GM21786 (cell line): ENCODE results near the gene APOM.

Experiments
- ATAC-seq: cut with Tn5 transposase; IDR thresholded peaks from one replicate; pipeline ENCODE4 v1.9.1; 2021; ENCODE audit not compliant: unreplicated experiment

APOM gene

DNA sequence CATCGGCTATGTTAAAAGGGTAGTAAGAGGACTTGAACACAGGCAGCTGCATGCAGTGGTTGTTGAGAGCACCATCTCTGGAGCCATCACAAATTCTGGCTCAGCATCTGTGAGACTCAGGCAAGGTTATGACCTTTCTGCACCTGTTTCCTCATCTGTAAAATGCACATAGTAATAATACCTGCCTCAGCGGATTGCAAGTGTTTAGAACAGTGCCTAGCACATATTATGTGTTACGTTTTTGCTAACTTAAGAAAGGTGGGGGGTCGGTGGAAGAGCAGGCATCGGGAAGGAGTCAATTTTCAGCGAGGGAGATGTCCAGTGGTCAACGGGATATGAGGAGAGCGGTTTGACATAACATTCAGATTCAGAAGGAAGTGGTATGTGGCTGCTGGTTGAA, 22.3 kb downstream of the APOM start:
- no peak for ATAC-seq

DNA sequence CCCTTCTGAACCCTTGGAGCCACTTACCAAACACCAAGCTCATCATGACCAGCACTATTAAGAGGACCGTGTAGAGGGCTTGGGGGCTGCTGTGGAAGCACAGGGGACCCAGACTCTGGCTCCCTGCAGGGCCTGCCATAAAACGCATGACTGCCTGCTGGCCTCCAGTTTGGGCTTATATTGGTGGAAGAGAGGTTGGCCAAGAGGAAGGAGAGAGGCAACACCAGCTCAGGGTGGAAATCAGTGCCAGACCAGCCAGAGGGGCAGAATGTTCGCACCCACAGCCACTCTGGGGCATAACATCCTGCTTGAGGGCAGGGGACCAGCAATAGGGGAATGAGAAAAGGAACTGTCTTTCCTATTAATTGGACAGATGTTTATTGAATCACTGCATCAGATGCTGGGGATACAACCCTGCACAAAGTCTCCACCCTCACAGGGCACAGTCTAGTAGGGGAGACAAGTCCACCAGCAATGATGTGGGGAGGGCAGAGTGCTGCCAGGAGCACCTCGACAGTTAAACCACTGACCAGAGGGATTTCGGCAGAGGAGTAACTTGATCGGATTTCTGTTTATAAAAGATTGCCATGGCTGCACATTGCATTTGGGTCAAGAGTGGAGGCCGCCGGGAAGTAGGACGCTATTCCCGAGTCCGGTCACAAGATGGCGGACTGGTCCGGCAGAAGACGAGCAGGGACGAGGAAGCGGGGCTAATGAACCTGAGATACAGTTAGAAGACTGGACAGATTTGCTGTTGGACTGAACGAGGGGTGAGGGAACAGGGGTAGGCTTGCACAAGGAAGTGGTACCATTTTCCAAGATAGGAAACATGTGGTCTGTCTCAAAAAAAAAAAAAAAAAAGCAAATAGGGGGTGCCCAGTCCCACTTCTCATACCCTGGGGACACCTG, 24.8 kb downstream of the APOM start, which contains the start of gene LY6G5C:
TSS of gene LY6G5C (minus strand) at position 842 of the 909 bp plus-strand sequence. CDS start at position 148, 694 bp downstream.
- ATAC-seq = no peak

DNA sequence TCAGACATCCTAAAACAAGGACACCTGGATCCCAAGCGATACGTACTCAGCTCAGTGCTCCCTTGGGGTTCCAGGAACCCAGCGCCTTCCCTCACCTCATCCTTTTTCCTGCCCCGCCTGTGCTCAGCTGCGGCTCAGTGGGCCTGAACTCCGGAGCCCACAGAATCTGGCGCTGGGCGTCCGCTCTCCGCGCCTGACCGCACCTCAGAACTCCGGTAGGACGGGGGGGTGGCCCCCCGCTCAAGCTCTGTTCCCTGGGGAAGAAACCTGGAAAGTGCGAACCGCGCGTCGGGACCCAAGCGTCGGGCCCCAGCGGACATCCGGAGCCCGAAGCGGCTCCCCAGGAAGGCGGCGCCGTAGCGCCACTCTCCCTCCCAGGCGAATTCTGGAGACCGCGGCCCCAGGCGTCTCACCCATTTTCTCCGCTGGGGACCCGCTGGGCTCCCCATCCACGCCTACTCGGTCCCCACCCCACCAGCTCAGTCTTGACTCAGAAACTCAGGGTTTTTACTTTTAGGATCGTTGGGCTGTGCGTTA, 25.5 kb downstream of the APOM start:
- ATAC-seq = no peak

GRCh38 chr6:31683591-31683990, 27.9 kb downstream of the APOM start:
- no peak for ATAC-seq

- ATAC-seq = no peak
These were observed 30.8 kb downstream of the APOM start for GRCh38 chr6:31686483-31686882.

DNA sequence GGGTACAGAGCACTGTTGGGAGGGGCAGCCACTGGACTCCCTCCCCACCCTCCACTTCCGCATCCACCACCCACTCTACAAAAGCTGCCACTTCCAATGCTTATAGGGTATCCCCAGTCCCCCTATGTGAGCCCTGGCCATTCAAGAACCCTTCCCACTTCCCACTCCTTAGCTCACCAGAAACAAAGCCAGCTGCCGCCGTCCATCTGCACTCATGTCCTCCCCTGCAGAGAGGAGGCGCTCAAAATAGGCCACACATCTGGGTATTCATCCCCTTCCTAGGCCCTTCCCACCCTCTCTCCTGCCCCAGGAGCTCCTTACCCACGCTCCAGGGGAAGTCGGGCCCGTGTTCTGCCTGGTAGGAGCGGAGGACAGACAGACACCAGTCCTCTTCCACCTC, 31.6 kb downstream of the APOM start:
- ATAC-seq = no peak

GRCh38 chr6:31687860-31688693, 32.4 kb downstream of the APOM start:
- no peak for ATAC-seq

- ATAC-seq = no peak
These were observed 33.8 kb downstream of the APOM start for GRCh38 chr6:31689249-31690110.

DNA sequence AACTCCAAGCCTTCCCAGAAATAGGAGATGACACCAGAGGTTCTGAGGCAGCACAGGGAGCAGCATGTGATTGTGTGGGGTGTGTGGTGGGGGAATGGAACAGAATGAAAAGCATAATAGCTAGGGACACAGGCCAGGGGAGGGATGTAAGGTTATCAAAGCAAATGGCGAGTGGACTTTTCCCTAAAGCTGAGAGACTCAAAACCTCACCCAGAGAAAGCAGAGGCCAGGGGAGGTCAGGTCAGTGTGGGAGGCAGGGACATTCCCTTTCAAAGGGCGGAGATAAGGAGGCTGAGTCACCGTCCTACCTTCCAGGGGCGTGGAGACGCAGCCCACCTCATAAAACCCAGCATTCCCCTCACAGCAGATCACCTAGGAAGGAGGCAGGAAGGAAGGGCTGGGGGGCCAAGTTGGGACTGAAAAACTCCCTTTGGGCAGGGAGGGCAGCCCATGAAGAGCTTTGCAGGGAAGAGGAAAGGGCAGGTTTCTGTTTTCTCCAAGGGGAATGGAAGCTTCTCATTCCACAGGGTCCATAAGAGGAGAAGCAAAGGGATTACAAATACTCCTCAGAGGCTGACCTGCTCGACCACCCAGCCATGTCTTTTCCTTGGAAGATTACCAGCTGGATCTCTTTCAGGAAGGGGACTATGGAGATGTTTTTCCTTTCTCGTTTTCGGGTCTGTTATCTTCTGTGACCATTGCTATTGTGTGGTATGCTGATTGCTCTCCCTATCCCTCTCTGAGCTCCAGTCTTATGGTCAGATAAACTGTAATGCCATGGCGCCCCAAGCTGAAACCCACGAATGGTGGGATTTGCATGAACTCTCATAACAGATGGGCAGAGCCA, 34.8 kb downstream of the APOM start:
- no peak for ATAC-seq

DNA sequence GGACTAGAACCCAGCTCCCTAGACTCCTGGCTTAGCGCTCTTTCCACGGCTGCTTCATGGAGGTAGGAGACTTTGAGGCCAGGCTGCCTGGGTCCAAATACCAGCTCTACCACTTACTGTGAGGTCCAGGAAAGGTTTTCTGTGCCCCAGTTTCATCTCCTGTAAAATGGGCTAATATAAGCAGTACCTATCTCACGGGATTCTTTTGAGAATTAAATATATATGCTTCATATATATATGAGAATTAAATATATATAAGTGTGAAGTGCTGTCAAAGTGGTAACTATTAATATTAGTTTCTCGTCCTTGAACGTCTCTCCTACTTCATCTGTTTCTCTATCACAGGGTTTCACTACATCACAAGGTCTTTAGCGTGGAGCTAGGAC, 35.4 kb downstream of the APOM start:
- no peak for ATAC-seq

GRCh38 chr6:31691564-31692108, 35.9 kb downstream of the APOM start:
- no peak for ATAC-seq

- no peak for ATAC-seq
These were observed 36.7 kb downstream of the APOM start for GRCh38 chr6:31692353-31692752.

- ATAC-seq = no peak
These were observed 37.2 kb downstream of the APOM start for GRCh38 chr6:31692886-31693285.

GRCh38 chr6:31693535-31693934, 37.8 kb downstream of the APOM start:
- ATAC-seq = no peak

GRCh38 chr6:31697555-31697954, 41.9 kb downstream of the APOM start:
- ATAC-seq = no peak

DNA sequence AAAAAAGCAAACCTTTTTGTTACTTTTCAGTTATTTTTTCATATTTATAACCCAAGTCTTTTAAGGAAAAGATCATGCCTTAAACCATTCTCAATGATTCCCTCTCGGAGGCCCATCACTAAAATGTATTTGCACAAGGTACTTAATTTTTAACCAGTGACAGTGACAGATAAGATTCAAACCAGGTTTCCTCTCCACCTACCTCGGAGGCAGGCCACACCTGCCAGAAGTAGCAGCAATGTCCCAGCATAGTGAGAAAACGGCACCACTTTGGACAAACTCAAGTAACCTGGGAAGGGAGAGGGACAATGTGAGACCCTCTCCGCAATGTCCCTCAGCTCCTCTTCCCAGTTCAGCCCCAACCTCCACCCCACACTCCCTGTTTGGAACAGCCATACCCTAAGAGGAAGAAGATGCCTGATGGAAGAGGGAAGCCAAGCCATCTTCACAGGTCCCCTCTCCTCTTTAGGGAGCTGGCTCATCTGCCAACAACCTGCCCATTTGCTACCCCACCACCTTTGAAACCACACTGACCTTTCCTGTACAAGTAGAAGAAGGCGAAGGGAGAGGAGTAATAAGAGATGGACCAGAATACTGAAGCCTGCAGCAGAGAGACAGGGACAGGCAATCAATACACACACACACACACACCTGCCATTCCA, 45.2 kb downstream of the APOM start:
- no peak for ATAC-seq

DNA sequence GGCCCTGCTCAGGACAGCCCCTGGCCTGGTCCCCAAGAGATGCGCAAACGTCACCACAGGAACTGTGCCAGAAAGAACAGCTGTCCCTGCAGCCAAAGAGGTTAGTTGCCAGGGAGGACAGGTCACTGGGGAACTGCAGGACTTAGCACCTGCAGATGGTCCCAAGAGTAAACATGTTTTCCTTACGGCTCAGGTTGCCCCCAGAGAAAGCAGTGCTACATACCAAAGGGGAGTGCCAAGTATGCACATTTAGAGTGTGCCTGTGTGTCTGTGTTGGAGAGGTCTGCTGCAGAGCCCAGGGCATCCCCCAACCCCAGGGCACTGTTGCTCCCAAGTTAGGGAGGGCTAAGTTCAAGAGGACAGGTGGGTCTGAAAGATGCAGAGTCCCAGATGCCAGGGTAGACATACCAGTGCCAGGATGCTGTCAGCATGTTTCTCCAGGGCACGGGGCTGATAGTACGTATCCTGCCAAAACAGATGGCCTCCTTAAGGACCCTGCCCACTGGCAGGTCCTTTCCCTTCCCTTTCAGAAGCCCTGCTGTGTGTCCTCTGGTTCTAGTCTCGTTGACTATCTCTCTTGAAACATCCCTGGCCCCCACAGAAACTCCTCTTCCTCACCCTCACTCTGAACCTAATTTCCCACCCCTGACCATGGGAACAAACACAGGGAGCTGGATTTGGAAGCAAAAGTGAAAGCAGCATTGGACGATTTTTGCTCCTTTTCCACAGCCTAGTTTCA, 46.1 kb downstream of the APOM start:
- no peak for ATAC-seq

DNA sequence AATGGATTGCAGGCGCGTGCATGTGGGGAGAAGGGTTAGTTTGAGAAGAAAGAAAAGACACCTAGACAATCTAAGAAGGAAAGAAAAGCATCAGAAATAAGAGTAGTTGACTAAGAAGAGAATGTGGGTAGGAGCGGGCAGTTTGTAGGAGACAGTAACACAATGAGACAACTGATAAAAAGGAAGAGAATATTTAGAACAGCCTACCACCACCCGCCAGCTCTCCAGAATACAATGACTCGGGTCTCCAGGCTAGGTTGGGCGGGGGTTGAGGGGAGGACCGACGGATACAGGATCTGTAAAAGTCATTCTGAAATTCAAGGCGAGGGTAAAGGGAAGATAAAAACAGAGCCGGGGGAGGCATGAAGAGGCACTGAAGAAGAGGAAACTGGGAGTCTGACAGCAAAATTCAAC, 46.7 kb downstream of the APOM start:
- no peak for ATAC-seq
